HG02840 (cell line): ENCODE results near the gene RSRC1.
A peak's percentile ranks its signal among the peaks of the same experiment; 100 is the strongest.

Experiments used
- ATAC-seq: cut with Tn5 transposase; IDR thresholded peaks from one replicate; pipeline ENCODE4 v1.9.1; 2021; ENCODE audit warnings: mild to moderate bottlenecking, moderate library complexity, moderate number of reproducible peaks; ENCODE audit not compliant: unreplicated experiment, low FRiP score

Gene RSRC1

DNA sequence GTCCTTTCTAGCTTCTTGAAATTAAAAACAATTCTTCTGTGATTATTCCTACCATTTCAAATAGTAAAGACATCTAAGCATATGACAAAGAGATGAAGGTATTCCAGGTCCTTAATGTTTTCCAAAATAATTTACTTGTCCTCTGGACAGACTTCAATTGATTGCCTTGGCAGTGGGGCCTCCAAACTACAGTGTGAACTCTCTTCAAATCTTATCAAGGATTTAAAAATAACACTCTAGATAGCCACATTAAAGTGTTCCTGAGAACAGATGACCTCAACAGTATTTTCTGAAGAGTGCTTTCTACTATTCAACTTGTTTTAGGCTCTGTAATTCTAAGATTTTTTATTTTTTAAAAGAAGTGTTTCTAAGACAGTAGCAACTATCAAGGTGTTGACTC, 453.2 kb downstream of the RSRC1 start:
- no peak for ATAC-seq

- ATAC-seq: no peak
Observed at GRCh38 chr3:158565076-158565475, 455.2 kb downstream of the RSRC1 start.

DNA sequence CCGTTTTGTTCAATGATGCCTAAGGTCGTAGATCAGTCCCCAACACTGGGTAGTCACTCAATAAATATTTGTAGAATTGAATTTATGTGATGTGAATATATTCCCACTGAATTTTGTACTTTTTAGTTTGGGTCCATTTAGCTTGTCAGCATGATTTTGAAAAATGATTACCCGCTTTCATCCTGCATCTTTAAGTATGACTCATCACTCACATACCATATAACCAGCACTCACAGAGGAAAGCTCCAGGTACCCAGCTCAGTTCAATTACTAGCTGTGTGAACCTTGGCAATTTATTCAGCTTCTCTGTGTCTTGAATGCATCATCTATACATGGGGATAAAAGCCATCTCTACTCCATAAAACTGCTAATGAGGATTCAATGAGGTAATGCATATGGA, 458.9 kb downstream of the RSRC1 start:
- no peak for ATAC-seq

- no peak for ATAC-seq
Observed at GRCh38 chr3:158569794-158570193, 459.9 kb downstream of the RSRC1 start.

DNA sequence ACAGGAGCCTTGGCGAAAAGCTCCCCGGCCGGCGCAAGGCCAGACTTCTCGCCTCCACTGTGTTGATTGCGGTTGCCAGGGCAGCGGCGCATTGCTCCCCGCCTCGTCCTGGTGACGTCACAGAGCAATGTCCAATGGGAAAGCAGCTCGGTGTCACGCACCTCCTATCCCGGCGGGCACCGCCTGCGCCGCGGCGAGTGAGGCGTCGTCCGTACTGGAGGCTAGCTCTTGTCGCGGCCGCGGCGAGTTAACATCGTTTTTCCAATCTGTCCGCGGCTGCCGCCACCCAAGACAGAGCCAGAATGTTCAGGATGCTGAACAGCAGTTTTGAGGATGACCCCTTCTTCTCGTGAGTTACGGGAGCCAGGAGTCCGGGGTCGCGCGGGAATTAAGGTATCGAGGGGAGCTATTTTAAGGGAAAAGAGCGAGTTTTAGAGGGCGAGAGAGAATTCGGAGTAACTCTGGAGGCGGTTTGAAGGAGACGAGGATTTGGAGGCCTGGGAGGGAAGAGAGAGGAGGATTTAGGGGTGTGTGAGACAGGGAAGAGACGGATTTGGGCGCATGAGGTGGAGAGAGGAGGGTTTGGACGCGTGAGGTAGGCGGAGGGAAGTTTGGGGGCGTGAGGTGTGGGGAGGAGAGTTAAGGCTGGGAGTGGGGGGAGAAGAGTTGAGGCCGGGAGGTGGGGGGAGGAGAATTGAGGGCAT, 461.3 kb downstream of the RSRC1 start, which contains the start of gene MLF1:
Gene MLF1, plus strand, starts transcription at position 196 of the 704 bp plus-strand sequence. Its CDS starts 107 bp downstream, at position 303.
- peak; percentile 100 for ATAC-seq

DNA sequence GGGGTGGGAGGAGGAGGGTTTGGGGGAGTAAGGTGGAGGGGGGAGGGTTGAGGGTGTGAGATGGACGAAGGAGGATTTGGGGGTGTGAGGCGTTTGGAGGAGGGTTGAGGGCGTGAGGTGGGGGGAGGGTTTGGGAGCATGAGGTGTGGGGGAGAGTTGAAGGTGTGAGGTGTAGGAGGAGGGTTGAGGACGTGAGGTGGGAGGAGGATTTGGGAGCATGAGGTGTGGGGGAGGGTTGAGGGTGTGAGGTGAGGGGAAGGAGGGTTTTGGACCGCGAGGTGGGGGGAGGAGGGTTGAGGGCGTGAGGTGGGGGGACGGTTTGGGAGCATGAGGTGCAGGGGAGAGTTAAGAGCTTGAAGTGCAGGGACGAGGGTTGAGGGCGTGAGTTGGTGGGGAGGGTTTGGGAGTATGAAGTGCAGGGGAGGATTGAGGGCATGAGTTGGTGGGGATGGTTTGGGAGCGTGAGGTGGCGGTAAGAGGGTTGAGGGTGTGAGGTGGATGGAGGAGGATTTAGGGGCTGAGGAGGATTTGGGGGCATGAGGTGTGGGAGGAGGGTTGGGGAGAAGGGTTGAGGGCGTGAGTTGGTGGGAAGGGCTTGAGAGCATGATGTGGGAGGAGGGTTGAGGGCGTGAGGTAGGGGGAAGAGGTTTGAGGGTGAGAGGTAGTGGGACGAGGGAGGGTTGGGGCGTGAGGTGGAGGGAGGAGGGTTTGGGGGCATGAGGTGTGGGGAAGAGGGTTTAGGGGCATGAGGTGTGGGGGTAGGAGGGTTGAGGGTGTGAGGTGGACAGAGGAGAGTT, 462.3 kb downstream of the RSRC1 start:
- ATAC-seq: no peak

DNA sequence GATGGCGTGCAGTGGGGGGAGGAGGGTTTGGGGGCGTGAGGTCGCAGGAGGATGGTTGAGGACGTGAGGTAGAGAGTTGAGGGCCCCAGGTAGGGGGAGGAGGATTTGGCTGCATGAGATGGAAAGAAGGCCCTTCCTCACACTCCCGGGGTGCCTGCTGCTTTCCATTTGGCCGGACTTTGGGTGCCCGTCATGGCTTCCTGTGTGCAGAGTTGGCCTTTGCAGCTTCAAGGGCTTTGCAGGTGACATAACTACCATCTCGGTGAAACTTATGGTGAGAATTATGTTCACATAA, 462.8 kb downstream of the RSRC1 start:
- no peak for ATAC-seq

GRCh38 chr3:158573714-158574113, 463.8 kb downstream of the RSRC1 start:
- ATAC-seq: no peak

GRCh38 chr3:158574646-158575045, 464.8 kb downstream of the RSRC1 start:
- ATAC-seq: no peak

DNA sequence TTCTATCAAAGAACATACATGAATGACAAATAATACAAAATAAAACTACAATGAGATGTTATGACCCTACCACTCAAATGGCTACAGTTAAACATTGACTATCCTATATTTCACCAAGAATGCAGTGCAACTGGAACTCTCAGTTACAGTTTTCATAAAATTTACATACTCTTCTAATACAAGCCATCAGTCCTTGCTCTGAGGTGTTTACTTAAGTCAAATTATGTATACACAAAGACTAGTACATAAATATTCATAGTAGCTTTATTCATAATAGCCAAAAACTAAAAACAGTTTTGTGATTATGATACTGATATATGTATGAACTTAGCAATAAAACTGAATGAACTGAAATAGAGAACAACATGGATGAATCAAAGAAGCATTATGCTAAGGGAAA, 480.3 kb downstream of the RSRC1 start:
- ATAC-seq: no peak
